ENCODE results near the gene SCYGR2.

DNA sequence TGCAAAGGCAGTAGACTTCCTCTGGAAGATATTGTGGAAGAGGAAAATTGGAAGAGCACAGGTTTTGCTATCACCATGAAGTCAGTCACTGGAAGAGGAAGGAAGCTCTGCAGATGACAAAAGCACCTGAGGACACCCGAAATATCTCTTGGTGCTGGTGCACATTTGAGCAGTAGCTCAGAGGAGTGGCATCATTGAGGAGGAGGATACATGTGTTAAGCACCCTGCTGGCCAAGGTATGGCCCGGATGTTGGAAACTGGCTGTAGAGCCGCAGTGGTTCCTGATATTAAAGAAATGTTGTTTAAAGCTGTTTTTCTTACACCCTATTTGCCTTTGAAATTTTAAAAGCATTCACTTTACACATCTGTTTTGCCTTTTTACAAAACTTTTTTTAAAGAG, 32.7 kb upstream of the SCYGR2 start:
- TF ChIP-seq, protein P1, sequence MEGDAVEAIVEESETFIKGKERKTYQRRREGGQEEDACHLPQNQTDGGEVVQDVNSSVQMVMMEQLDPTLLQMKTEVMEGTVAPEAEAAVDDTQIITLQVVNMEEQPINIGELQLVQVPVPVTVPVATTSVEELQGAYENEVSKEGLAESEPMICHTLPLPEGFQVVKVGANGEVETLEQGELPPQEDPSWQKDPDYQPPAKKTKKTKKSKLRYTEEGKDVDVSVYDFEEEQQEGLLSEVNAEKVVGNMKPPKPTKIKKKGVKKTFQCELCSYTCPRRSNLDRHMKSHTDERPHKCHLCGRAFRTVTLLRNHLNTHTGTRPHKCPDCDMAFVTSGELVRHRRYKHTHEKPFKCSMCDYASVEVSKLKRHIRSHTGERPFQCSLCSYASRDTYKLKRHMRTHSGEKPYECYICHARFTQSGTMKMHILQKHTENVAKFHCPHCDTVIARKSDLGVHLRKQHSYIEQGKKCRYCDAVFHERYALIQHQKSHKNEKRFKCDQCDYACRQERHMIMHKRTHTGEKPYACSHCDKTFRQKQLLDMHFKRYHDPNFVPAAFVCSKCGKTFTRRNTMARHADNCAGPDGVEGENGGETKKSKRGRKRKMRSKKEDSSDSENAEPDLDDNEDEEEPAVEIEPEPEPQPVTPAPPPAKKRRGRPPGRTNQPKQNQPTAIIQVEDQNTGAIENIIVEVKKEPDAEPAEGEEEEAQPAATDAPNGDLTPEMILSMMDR (IDR thresholded peaks at IDR 0.05; ENCODE audit: extremely low read depth in 1 of 2, insufficient read depth in 1 of 2, low read depth in 1 of 2, low read length in 2 of 2): no peak
- TF ChIP-seq POLR2AphosphoS5 (IDR thresholded peaks at IDR 0.05; ENCODE audit: insufficient read depth, low read depth, low read length) (no peak), POLR2A (IDR thresholded peaks at IDR 0.05; ENCODE audit: low read depth, low read length) (no peak), GATA2 (IDR thresholded peaks at IDR 0.05; ENCODE audit: insufficient read depth, insufficient read length, low read depth, low read length) (no peak), EZH2 (IDR thresholded peaks at IDR 0.05; ENCODE audit: borderline replicate concordance, low read depth, low read length, severe bottlenecking) (no peak), FOS (IDR thresholded peaks at IDR 0.05; ENCODE audit: borderline replicate concordance, insufficient read depth, low read length) (no peak), MYC (IDR thresholded peaks at IDR 0.05; ENCODE audit: low read depth, low read length) (no peak), JUN (IDR thresholded peaks at IDR 0.05; ENCODE audit: borderline replicate concordance, insufficient read depth, insufficient read length, low read depth) (no peak)
